Heart right ventricle (tissue), 16 donors: Measurements from ENCODE around the gene LPAR1. TPM values are rescaled to one million over a fixed set of nuclear protein-coding genes. Genes with fewer than 3 reads are reported as not detected.
"Not testable (repeated sequence)": the region's sequence is repeated elsewhere in the genome, so short reads cannot be mapped to it uniquely, and the experiment has no call there.

ENCODE experiments used
- ATAC-seq, 8 donors: fragments of 200-7000 bp; cut with Tn5 transposase; one replicate each; pipeline ENCODE4 v1.9.1; 2020; ENCODE audit warnings: mild to moderate bottlenecking in 8 of 8, moderate library complexity in 8 of 8, moderate number of reproducible peaks in 1 of 8
- DNase-seq, 2 donors: peaks; one replicate each; pipeline ENCODE4 v3.0.0-alpha.2; 2020
- H3K27ac ChIP-seq, 10 donors: fragments of 200-600 bp; sonication (generic) in 2 of 10; one replicate each; pipeline versions ENCODE4 v1.5.0 to v1.8.0; 2020 to 2022; ENCODE audit warnings: mild to moderate bottlenecking in 3 of 10
- H3K27me3 ChIP-seq, 7 donors: fragments of 200-600 bp; one replicate each; pipeline ENCODE4 v1.8.0; 2021 to 2022; ENCODE audit warnings: mild to moderate bottlenecking in 2 of 7
- H3K36me3 ChIP-seq, 9 donors: fragments of 200-600 bp; sonication (generic) in 1 of 9; one replicate each; pipeline versions ENCODE4 v1.5.0 to v1.8.0; 2020 to 2022; ENCODE audit warnings: mild to moderate bottlenecking in 2 of 9
- H3K4me1 ChIP-seq, 9 donors: fragments of 200-600 bp; sonication (generic) in 1 of 9; one replicate each; pipeline versions ENCODE4 v1.5.0 to v1.8.0; 2020 to 2022; ENCODE audit warnings: mild to moderate bottlenecking in 4 of 9
- H3K4me3 ChIP-seq, 10 donors: fragments of 200-600 bp; sonication (generic) in 2 of 10; one replicate each; pipeline versions ENCODE4 v1.5.0 to v1.8.0; 2020 to 2022; ENCODE audit warnings: mild to moderate bottlenecking in 7 of 10, moderate library complexity in 2 of 10
- H3K9me3 ChIP-seq, 11 donors: fragments of 200-600 bp in 10 of 11; sonication (generic) in 2 of 11; one replicate each; pipeline versions ENCODE4 v1.5.0 to v1.8.0; 2013 to 2022; ENCODE audit warnings: mild to moderate bottlenecking in 2 of 11, control low read depth in 1 of 11, moderate library complexity in 1 of 11
- CTCF ChIP-seq, 9 donors: fragments of 200-600 bp; sonication (generic) in 2 of 9; IDR thresholded peaks; one replicate each; pipeline versions ENCODE4 v1.5.0 to v1.8.0; 2021 to 2022; ENCODE audit warnings: antibody characterized with exemption in 9 of 9, mild to moderate bottlenecking in 5 of 9, moderate library complexity in 1 of 9
- WGBS, 2 donors: extraction: QIAGEN DNeasy Blood & Tissue Kit; methylation state at CpG; one replicate each; pipeline ENCODE4 v1.1.7; 2013; ENCODE audit warnings: inconsistent platforms in 1 of 2; 5-methylcytosine and 5-hydroxymethylcytosine counted together
- intact Hi-C, 10 donors: fragments of 100-400 bp; cut with DNase I; formaldehyde crosslinking; loops; one replicate each; pipeline versions ENCODE4 v1.11.1 to v1.14.2; 2022
- polyA plus RNA-seq, 2 donors: library from polyadenylated mRNA; stranded (reverse); fragments of 200-250 nt; gene quantifications; one replicate each; pipeline ENCODE4 v1.2.3, GENCODE V29; 2013
- total RNA-seq, 10 donors: library from RNA; stranded (reverse); fragmentation: NEBNext Ultra II Directional in 3 of 10; extraction: Animal tissue kit (Norgen Biotek cat#: 25700) in 3 of 10; gene quantifications; one replicate each; pipeline versions ENCODE4 v1.2.1 to v1.2.4, GENCODE V29; 2021 to 2023
- donor health status: Arrhythmogenic right ventricular cardiomyopathy.
- donor health status: ischemic (EF 13 %, LVEDD 7.1; RV severe dilation, severe dysfunction).
- donor health status: healthy with polysubstance abuse.
- donor health status: DM: no; HTN: yes; CAD: no.
- donor health status: DM: no; HTN: no; CAD: no.
- donor health status: ischemic (EF 25% LVEDD 6.9; RV normal size, moderate dysfunction).
- donor health status: ischemic (EF 25% LVEDD 5.7; RV mildly dilated, moderate dysfunction).
- donor health status: healthy.
- donor health status: DM: yes; HTN: yes; CAD: no.
- donor health status: Ischemic cardiomyopathy.
- donor health status: ischemic (EF 35%, LVEDD 5.7; RV mildly dilated, moderate dysfunction).
- donor health status: nonischemic (EF 11% LVEDD 7.7; RV severe dilation, severe dysfunction).
- donor health status: DM: yes; HTN: yes; CAD: no.
- donor health status: PGD.
- donor health status: ischemic (EF 29% LVEDD 5.4; RV normal size, mild dysfunction).
- donor health status: nonischemic (EF 23%, LVEDD 6.1; RV moderate dilation, normal function).

The LPAR1 gene
- total and polyA plus RNA-seq, 12 donors = 4.0 to 16.6 (median 7.7) TPM

GRCh38 chr9:110832926-110833325, 205.3 kb downstream of the LPAR1 start:
- Histone ChIP-seq H3K4me3 (no peak overlapping the region), H3K27me3 (no peaks in the 10 kb centered on the region), H3K36me3 (no peaks in the 10 kb centered on the region), H3K4me1 (no peaks in the 10 kb centered on the region), H3K9me3 (no peaks in the 10 kb centered on the region), H3K27ac (no peak overlapping the region)
- ATAC-seq (no peak), DNase-seq (no peak)
- intact Hi-C loops = no loop called here
- TF ChIP-seq CTCF (IDR thresholded peaks at IDR 0.05) = no peak
- 86 to 96% methylated on average over 3 of the region's 3 CpGs for WGBS, 2 donors

DNA sequence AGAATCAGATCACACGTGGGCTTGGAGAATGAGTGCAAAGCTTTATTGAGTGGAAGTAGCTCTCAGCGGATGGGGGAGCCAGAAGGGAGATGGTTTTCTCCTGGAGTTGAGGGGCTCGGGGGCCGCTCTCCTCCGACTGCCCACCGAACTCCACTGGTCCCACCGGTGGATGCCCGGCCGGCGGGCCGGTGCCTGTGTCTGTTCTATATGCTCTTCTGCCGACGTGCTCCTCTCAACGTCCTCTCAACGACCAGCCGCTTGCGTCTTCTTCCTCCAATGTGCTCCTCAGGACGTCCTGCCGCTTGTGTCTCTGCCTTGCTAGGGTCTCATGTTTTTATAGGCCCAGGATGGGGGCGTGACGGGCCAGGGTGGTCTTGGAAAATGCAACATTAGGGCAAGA, 207.8 kb downstream of the LPAR1 start:
- no peak for TF ChIP-seq CTCF (IDR thresholded peaks at IDR 0.05)
- no peak overlapping the region for H3K27ac ChIP-seq
- no peaks in the 10 kb centered on the region for H3K27me3 ChIP-seq
- no peak overlapping the region for H3K4me3 ChIP-seq
- H3K36me3 ChIP-seq = no peaks in the 10 kb centered on the region
- 93 to 94% methylated on average over 21 of the region's 21 CpGs for WGBS, 2 donors
- DNase-seq (no peak), ATAC-seq (no peak)
- no peaks in the 10 kb centered on the region for H3K4me1 ChIP-seq
- no peaks in the 10 kb centered on the region for H3K9me3 ChIP-seq
- intact Hi-C loops = no loop called here

- Histone ChIP-seq H3K4me1 (no peaks in the 10 kb centered on the region), H3K36me3 (no peaks in the 10 kb centered on the region), H3K27ac (peak overlapping the region in 6 of 10 donors; percentile 37 to 62 (median 53)), H3K4me3 (no peak overlapping the region), H3K9me3 (peaks cover 0 to 12% (median 0%) of the 10 kb centered on the region in 11 donors), H3K27me3 (no peaks in the 10 kb centered on the region)
- intact Hi-C loops = no loop called here
- peak in 1 of 2 donors; percentile 58 for DNase-seq
- no peak for TF ChIP-seq CTCF (IDR thresholded peaks at IDR 0.05)
- WGBS, 2 donors = 53 to 61% methylated on average over 3 of the region's 3 CpGs
- peak in 7 of 8 donors; percentile 70 to 88 (median 78) for ATAC-seq
Measured at GRCh38 chr9:110828264-110828663, 210.0 kb downstream of the LPAR1 start.

GRCh38 chr9:110826400-110826799, 211.9 kb downstream of the LPAR1 start:
- H3K27ac ChIP-seq, H3K27me3 ChIP-seq, ATAC-seq, DNase-seq, H3K4me1 ChIP-seq, H3K4me3 ChIP-seq, intact Hi-C loops, H3K36me3 ChIP-seq: not testable (repeated sequence)
- H3K9me3 ChIP-seq = peaks cover 0 to 14% (median 0%) of the 10 kb centered on the region in 11 donors
- 68 to 78% methylated on average over 9 of the region's 9 CpGs for WGBS, 2 donors

DNA sequence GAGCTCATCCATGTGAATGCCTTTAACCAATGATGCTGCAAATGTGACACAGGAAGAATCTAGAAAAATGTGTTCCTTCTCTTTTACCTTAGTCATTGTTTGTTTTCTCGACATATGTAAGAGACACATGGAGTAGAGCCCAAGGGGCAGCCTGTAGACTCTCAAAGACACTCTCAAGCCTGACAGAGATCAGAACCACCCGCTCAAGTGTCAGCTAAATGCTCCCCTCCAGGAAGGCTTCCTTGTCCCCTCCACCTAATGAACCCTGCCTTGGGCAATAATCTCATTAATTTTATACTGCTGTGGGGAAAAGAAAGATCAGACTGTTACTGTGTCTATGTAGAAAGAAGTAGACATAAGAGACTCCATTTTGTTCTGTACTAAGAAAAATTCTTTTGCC, 212.3 kb downstream of the LPAR1 start:
- no peak overlapping the region for H3K4me3 ChIP-seq
- no peaks in the 10 kb centered on the region for H3K27me3 ChIP-seq
- TF ChIP-seq CTCF (IDR thresholded peaks at IDR 0.05) = no peak
- no peak for ATAC-seq
- peaks cover 0 to 14% (median 0%) of the 10 kb centered on the region in 11 donors for H3K9me3 ChIP-seq
- no peak overlapping the region for H3K27ac ChIP-seq
- no peak for DNase-seq
- no peaks in the 10 kb centered on the region for H3K4me1 ChIP-seq
- WGBS, 2 donors = 81 to 87% methylated on average over 2 of the region's 2 CpGs
- intact Hi-C loops = no loop called here
- no peaks in the 10 kb centered on the region for H3K36me3 ChIP-seq

GRCh38 chr9:110825129-110825528, 213.1 kb downstream of the LPAR1 start:
- peaks cover 0 to 14% (median 0%) of the 10 kb centered on the region in 11 donors for H3K9me3 ChIP-seq
- H3K4me3 ChIP-seq, H3K4me1 ChIP-seq, intact Hi-C loops, DNase-seq, ATAC-seq, H3K36me3 ChIP-seq, H3K27me3 ChIP-seq, H3K27ac ChIP-seq: not testable (repeated sequence)
